ENCODE results near the gene NAT10.
A peak's percentile ranks its signal among the peaks of the same experiment; 100 is the strongest.
"Not testable (repeated sequence)": the region's sequence is repeated elsewhere in the genome, so short reads cannot be mapped to it uniquely, and the experiment has no call there.

The NAT10 gene

DNA sequence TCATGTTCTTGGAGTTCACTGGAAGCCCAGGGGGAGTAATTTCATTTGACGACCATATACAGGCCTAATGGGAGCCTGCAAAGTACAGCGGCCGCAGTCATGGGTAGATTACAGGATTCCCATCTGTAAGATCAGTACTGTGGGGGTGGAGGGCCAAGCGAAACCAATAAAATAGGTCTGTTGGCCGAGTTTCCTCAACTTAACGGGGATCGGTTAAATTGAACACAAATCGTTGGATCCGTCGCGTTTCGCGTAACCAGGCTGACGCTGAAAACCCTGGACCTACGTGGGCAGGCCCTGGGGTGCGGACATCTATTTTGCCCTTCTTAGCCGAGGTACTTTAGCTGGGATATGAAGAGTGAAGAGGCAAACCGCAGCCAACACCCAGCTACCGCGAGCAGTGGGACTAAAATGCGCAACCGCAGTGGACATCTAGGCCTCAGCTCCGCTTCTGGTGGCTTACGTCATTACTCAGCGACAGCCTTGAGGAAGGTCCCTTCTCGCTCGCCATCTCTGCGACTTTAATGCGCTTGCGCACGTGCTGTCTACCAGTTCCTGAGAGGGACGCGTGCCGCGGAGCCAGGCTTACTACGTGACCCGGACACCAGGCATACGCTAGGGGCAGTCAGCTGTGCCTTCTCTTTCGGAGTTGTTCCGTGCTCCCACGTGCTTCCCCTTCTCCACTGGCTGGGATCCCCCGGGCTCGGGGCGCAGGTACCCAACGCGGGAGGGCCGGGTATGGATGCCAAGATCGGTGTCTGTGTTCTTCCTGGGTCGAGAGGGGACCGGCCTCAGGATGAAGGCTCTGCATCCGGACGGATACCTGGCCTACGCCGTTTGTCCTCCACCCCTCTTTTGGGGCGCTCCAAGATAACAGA is at the start of gene NAT10:
Gene NAT10 (plus strand): TSS at position 551 of the 878 bp plus-strand sequence. CDS start 2,597 bp downstream, outside the sequence.
- DNase-seq, result peak; percentile 97

DNA sequence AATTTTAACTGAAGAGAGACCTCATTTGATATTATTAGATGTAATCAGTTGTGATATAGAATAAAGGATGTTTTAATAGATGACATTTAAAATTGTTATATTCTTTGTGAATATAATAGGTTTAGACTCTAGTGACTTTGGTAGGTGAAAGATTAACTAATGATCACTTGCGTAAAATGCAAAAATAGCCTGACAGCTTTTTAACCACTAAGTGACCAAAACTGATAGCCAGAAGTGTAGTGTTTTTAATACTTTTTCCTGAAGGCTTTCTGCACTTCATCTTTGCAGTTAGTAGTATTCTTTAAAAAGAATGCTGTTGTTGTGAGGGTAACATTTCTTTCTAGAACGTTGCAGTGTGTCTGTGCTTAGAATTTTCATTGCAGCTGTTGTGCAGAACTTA is 48.8 kb upstream of the NAT10 start:
- DNase-seq, result no peak

DNA sequence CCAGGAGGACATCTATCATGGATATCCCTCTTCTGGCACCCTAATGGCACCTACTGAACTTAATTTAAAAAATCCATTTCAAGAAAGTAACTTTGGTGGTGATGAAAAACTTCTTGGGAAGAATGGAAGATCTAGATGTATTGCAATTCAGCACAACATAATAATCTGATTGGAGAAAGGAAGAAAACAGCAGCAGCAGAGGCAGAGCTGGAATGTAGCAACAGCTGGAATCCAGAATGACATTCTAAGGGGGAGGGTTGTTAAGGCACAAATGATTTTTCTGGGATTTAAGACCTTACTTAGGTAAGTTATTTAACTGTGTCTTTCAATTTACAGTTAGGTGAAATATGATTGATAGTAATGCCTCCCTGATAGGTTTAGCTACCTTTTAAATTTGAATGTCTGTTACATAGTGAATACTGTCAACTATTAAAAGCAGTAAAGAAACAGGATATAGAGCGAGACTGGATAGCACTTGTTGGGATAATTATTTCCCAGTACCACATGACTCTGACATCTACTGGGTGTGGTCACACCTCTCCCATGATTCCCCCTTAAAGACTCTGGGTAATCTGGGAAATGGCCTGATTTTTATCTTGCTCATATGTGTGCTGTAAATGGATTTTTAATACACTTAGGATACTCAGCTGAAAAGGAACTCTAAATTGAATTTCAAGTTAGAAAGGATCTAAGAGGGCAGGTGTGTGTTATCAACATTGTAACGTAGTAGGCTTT is 42.2 kb upstream of the NAT10 start:
- DNase-seq, result no peak

DNA sequence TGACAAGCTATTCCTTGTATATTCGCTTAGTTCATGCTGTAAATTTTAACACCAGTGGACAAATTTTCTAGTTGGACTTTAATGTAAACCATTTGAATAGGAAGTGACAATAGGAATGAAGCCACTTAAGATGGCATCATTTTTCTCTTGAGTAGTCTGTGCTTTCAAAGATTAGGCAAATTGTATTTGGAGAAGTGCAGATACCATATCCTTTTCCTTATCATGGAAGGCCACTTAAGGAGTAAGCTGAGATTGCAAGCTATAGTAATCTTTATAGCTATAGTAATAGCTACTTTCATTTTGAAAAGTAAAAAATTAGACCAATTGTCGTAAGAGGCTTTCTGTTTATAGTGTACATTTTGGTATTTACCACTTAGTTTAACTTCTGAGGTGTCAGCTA is 41.1 kb upstream of the NAT10 start:
- no peak for DNase-seq

DNA sequence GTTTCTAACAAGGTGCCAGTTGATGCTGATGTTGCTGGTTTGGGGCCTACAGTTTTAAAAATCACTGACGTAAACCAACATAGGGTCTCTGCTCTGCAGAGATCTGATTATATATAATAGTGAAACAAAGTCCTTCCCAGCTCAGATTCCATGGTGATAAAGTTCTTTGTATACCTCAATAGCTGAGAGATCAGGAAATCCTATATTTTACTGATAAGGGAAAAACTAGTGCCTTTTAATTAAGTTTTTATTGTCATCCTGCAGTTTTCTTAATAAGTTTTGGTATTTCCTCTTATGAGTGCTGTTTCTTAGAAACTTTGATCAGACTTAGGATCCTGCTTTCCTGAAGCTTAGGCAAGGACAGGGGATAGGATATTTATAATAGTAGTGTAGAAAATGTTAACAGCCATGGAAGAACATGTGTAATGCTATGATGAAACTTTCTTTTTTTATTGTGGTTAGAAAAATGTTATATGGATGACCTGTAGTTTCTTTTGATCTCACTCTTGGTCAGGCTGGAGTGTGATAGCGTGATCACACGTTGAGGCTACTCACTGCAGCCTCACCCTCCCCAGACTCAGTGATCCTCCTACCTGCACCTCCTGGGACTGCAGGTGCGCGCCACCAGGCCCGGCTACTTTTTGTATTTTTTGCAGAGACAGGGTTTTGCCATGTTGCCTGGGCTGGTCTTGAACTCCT is 39.8 kb upstream of the NAT10 start:
- no peak for DNase-seq

DNA sequence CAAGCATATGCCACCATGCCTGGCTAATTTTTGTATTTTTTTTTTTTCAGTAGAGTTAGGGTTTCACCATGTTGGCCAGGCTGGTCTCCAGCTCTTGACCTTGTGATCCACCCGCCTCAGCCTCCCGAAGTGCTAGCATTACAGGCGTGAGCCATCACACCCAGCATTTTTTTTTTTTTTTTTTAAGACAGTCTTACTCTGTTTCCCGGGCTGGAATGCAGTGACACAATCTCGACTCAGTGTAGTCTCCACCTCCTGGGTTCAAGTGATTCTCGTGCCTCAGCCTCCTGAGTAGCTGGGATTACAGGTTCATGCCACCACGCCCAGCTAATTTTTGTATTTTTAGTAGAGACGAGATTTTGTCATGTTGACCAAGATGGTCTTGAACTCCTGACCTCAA is 38.7 kb upstream of the NAT10 start:
- not testable (repeated sequence) for DNase-seq

DNA sequence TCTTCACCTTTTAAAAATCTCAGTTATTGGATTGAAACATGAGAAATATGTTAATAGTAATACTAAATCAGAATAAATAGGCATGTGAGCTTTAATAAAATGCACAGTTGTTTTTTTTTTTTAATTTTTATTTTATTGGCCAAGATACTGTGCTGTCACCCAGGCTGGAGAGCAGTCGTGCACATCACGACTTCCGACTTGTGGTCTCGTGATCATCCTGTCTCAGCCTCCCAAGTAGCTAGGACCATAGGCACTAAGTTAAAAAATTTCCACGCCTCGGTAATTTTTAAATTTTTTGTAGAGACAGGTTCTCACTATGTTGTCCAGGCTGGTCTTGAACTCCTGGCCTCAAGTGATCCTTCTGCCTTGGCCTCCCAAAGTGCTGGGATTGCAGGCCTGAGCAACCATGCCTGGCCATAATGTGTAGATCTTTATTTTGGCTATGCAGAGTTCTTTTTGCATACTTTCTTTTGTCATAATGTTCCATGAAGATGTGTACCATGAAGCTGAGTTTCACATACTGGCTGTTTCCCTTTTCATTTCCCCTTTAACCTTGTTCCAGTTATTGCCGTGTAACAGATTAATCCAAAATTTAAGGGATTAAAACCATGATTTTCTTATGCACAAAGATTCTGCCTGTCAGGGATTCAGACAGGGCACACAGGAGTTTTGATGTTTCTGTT is 37.9 kb upstream of the NAT10 start:
- DNase-seq, result no peak

DNA sequence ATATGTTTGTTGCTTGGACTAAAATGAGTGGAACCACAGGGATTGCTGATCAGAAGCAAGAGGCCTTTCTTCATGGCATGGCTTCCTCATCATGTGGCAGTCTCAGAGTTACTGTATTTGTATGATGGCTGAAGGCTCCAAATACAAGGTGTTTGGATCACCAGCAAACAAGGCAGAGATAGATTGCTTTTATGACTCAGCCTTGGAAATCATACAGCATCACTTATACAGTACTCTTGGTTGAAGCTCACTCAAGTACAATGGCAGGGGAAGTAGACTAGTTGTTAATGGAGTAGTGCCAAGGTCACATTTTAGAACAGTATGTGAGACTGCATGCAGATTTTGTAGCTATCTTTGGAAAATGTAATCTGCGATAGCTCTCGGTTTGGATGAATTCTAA is 37.3 kb upstream of the NAT10 start:
- no peak for DNase-seq

DNA sequence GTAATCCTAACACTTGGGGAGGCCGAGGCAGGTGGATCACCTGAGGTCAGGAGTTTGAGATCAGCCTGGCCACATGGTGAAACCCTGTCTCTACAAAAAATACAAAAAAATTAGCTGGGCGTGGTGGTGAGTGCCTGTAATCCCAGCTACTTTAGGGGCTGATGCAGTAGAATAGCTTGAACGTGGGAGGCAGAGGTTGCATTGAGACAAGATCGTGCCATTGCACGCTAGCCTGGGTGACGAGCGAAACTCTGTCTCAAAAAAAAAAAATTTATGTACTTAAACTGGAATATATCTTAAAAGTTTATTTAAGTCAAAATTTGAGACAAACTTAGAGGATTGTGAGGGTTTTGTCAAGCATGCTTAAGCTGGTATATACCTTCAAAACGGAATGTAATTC is 34.1 kb upstream of the NAT10 start:
- not testable (repeated sequence) for DNase-seq

DNA sequence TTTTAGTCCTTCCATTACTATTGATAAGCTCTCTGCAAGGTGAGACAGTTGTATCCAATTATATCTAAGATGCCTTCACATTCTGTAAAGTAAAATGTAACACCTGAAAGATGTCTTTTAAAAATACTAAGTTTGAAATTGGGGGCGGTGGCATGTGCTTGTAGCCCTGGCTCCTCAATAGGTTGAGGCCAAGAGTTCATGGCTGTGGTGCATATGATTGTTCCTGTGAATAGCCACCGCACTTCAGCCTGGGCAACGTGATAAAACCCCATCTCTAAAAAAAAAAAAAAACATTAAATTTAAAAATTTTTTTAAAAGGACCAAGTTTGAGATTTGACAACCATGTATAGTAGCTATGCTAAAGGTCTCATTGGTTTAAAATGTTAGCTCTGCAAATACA is 33.4 kb upstream of the NAT10 start:
- no peak for DNase-seq

DNA sequence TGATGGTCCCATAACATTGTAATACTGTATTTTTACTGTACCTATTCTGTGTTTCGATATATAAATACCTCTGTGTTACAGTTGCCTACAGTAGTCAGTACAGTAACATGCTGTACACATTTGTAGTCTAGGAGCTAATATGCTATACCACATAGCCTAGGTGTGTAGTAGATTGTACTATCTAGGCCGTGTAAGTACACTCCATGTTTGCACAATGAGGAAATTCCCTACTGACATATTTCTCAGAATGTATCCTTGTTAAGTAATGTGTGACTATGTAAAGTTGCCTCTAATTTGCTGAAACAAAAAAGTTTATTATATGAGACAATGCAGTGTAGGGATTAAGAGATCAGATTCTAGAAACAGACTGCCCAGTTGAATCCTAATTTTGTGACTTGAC is 32.6 kb upstream of the NAT10 start:
- no peak for DNase-seq

DNA sequence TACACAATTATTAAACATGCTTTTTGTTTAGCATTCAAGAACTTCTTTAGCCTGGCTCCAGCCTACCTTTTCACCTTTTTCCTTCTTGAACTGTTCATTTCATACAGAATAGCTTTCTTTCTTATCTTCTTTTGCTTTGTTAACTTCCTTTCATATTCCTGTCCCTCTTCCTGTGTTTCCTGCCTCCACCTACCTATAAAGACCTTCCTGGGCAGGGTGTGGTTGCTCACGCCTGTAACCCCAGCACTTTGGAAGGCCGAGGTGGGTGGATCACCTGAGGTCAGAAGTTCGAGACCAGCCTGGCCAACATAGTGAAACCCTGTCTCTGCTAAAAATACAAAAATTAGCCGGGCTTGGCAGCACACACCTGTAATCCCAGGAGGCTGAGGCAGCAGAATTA is 31.0 kb upstream of the NAT10 start:
- DNase-seq, result no peak

DNA sequence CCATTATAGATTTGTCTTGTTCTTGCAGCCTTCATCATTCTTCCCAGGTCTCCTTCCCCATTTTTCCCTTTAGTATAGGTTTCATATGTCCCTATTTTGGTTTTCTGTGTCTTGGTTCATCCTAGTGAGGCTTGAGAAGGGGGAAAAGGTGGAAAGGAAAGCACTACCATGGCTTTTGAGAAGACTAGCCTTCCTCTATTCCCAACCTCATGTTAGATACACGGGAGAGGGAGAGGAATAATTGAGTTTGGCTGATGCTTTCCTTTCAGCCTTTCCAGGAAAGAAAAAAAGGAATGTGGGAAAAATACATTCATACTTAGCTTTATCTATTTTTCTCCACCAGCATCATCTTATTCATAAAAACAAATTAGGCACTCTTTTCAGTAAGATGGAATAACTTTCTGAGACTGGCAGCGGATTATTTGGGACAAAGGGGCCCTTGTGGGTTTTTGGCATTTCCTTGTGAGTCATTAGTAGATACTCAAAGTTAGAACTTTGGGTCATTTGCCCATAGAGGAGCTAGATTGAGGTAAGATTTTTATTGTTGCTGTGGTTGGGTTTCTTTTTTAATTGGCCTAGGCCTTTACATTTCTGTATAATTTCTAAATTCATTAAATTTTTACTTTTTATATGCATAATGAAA is 30.1 kb upstream of the NAT10 start:
- no peak for DNase-seq

DNA sequence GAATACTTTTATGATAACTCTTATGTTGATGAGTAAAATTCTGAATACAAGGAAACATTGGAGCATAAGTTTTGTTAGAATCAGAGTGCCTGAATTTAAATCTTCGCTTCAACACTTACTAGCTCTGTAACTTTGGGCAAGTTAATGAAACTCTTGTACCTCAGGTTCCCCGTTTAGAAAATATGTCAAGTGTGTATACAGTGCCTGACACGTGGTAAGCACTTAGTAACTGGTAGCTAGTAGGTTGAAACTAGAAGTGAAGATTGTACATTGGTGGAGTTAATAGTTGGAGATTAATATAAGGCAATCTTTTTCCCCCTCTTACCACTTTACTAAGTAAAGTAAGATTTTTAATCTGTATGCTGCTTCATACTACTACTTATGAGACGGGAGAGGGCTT is 24.8 kb upstream of the NAT10 start:
- no peak for DNase-seq

DNA sequence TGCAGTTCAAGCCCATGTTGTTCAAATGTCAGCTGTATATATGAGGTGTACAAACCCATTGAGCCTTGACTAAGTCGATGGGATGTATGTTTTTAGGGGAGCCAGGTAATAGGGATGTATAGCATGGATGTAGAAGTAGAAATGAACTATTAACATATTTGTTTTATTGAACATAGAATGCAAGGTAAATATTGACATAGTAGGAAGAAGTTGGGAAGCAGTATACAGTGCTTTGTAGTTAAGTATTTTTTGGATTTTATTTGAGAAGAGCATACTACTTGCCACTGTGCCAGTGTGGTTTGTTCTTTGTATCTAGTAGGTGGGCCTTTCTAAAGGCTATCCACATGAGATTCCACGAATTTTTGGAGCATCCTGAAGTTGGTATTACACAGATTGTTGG is 20.8 kb upstream of the NAT10 start:
- DNase-seq, result no peak

DNA sequence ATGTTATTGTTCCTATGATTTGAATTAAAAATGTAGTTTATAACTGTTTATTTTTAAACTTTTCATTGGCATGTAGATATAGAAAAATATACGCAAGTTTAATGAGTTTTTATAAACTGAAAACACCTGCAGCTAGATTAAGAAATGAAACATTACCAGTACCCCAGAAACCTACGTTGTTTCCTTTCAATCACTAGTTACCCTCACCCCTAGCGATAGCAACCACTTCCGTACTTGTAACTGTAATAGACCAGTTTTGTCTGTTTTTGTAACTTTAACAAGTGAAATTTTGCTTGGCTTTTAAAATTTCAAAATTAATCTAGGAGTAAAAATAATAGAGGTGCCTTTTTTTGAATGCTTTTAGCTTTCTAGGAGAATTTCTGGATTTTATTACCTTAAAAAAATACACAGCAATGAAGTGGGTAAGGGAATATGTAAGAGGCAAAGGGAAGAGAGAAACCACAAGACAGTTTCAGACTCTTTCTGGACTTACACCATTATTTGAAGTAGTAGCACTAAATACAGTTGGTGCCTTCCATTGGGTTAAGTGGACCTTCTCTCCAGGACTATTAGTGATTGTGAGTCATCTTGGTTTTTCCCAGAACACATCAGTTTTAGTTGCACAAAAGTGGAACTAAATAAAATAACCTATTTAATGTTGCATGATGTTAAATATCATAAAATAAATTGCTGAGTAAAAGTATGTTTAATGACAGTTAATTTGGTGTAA is 18.7 kb upstream of the NAT10 start:
- no peak for DNase-seq

DNA sequence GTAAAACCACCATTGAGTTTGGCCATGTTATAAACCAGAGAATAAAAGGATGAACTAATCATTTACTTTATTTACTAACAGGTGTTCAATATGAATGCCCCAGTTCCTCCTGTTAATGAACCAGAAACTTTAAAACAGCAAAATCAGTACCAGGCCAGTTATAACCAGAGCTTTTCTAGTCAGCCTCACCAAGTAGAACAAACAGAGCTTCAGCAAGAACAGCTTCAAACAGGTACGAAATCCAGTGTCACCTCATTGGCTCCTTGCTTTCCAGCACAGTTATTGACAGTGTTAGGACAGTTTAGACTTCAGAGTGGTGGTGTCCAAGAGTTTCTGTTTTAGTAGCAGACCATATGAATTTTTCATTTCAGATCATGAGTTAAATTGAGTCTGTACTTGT is 13.6 kb upstream of the NAT10 start:
- DNase-seq, result no peak

DNA sequence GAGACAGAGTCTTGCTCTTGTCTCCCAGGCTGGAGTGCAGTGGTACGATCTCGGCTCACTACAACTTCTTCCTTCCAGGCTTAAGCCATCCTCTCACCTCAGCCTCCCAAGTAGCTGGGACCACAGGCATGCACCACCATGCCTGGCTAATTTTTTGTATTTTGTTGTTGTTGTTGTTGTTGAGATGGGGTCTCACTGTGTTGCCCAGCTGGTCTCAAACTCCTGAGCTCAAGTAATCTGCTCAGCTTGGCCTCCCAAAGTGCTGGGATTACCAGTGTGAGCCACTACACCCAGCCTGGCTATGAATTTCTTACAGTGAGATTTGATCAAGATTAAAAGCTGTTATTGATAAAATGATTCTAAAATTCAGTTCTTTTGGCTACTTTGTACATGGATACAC is 10.5 kb upstream of the NAT10 start:
- not testable (repeated sequence) for DNase-seq

DNA sequence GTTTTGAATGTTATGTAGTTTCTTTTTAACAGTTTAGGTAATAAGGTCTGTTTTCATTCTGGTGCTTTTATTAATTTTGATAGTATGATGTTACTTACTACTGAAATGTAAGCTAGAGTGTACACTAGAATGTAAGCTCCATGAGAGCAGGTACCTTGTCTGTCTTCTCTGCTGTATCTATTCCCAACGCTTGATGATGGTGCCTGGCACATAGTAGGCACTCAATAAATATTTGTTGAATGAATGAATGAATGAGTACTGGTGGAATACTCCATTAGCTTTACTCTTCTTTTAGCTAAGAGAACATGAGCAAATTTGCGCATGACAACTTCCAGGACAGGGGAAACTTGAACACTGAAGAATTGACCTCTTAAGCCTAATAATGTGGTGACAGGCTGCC is 6.6 kb upstream of the NAT10 start:
- DNase-seq, result no peak

DNA sequence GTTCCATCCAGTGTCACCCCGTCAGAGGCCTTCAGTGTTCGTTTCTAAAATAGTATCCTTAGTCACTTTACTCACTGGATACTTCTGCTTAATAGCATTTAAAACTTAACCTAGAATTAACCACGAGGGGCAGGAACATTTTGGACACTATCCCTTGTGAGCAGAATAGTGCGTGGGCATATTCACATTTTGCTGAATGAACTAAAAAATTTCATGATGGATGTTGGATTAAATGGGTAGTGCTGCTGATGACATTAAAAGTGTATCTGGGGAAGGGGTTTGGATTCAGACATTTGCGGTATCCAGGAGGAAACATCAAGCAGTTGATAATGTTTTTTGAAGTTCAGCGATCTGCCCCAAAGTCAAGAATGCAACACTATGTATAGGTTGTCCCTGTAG is 750 bp upstream of the NAT10 start:
- DNase-seq, result no peak

DNA sequence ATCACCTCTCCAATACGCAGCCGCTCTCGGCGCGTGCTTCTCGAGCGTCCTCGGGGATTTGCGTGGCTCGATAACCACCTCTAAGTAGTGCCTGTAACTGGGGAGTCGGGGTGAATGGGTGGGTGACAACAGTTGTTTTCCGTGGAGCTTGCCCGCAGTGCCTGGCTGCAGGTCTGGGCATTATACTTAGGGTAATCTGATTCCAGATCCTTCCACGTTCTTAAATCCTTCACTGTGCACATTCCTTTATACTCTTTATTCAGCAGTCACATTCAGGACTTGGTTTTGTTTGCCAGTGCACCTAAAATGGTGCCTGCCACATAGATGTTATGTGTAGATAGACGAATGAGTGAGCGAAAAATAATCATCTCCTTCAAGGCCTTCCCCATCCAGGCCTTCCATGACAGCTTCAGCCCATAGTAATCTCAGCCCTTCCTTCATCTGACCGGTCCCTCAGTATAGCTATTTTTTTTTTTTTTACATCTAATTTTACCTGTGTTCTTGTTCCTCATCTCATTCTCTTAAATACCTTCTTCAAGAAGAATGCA is 602 bp downstream of the NAT10 start:
- no peak for DNase-seq

Measured in CD4-positive, alpha-beta T cell treated with Interleukin-6 for 4 hours (primary cell).